ENCODE data around the gene ARHGAP19.

The ARHGAP19 gene

DNA sequence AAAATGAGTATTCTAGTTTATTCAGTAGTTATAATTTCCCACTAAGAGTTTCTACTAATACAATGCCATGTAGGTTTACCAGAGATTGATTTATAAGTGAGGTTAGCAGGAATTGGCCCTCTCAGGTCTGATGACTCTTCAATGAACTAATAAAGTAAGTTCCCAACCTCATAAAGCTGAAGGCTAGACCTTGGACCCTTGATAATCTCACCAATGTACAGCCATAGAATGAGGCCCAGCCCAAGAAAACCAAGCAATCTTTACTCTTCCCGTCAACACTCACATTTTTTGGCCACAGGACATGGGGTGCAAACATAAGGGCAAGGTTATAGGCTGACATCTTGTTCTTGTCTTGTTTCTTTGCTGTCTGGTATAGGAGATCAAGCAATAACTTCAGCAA is 33.3 kb downstream of the ARHGAP19 start:
- no peak for TF ChIP-seq TOX (CRISPR knock-in tag; IDR thresholded peaks at IDR 0.05; ENCODE audit: borderline replicate concordance)
- no peak for TF ChIP-seq CSDC2 (CRISPR knock-in tag; IDR thresholded peaks at IDR 0.05)
- no peak for TF ChIP-seq ZNF565 (CRISPR knock-in tag; conservative IDR thresholded peaks at IDR 0.05; ENCODE audit: low read depth)
- TF ChIP-seq, protein P1, sequence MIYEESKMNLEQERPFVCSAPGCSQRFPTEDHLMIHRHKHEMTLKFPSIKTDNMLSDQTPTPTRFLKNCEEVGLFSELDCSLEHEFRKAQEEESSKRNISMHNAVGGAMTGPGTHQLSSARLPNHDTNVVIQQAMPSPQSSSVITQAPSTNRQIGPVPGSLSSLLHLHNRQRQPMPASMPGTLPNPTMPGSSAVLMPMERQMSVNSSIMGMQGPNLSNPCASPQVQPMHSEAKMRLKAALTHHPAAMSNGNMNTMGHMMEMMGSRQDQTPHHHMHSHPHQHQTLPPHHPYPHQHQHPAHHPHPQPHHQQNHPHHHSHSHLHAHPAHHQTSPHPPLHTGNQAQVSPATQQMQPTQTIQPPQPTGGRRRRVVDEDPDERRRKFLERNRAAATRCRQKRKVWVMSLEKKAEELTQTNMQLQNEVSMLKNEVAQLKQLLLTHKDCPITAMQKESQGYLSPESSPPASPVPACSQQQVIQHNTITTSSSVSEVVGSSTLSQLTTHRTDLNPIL (CRISPR knock-in tag; IDR thresholded peaks at IDR 0.05; ENCODE audit: low read depth): no peak
- no peak for TF ChIP-seq ZNF70 (CRISPR knock-in tag; IDR thresholded peaks at IDR 0.05)
- no peak for TF ChIP-seq PPARA (CRISPR knock-in tag; IDR thresholded peaks at IDR 0.05; ENCODE audit: borderline replicate concordance)
- no peak for TF ChIP-seq RARB (CRISPR knock-in tag; IDR thresholded peaks at IDR 0.05)
- TF ChIP-seq, protein P2, sequence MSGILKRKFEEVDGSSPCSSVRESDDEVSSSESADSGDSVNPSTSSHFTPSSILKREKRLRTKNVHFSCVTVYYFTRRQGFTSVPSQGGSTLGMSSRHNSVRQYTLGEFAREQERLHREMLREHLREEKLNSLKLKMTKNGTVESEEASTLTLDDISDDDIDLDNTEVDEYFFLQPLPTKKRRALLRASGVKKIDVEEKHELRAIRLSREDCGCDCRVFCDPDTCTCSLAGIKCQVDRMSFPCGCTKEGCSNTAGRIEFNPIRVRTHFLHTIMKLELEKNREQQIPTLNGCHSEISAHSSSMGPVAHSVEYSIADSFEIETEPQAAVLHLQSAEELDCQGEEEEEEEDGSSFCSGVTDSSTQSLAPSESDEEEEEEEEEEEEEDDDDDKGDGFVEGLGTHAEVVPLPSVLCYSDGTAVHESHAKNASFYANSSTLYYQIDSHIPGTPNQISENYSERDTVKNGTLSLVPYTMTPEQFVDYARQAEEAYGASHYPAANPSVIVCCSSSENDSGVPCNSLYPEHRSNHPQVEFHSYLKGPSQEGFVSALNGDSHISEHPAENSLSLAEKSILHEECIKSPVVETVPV (CRISPR knock-in tag; IDR thresholded peaks at IDR 0.05): no peak
- TF ChIP-seq ARNTL (CRISPR knock-in tag; IDR thresholded peaks at IDR 0.05; ENCODE audit: borderline replicate concordance, low read depth): no peak
- no peak for TF ChIP-seq ZFP3 (CRISPR knock-in tag; IDR thresholded peaks at IDR 0.05)
- TF ChIP-seq, protein P3, sequence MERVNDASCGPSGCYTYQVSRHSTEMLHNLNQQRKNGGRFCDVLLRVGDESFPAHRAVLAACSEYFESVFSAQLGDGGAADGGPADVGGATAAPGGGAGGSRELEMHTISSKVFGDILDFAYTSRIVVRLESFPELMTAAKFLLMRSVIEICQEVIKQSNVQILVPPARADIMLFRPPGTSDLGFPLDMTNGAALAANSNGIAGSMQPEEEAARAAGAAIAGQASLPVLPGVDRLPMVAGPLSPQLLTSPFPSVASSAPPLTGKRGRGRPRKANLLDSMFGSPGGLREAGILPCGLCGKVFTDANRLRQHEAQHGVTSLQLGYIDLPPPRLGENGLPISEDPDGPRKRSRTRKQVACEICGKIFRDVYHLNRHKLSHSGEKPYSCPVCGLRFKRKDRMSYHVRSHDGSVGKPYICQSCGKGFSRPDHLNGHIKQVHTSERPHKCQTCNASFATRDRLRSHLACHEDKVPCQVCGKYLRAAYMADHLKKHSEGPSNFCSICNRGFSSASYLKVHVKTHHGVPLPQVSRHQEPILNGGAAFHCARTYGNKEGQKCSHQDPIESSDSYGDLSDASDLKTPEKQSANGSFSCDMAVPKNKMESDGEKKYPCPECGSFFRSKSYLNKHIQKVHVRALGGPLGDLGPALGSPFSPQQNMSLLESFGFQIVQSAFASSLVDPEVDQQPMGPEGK (CRISPR knock-in tag; IDR thresholded peaks at IDR 0.05; ENCODE audit: borderline replicate concordance): no peak
- TF ChIP-seq, protein P4, sequence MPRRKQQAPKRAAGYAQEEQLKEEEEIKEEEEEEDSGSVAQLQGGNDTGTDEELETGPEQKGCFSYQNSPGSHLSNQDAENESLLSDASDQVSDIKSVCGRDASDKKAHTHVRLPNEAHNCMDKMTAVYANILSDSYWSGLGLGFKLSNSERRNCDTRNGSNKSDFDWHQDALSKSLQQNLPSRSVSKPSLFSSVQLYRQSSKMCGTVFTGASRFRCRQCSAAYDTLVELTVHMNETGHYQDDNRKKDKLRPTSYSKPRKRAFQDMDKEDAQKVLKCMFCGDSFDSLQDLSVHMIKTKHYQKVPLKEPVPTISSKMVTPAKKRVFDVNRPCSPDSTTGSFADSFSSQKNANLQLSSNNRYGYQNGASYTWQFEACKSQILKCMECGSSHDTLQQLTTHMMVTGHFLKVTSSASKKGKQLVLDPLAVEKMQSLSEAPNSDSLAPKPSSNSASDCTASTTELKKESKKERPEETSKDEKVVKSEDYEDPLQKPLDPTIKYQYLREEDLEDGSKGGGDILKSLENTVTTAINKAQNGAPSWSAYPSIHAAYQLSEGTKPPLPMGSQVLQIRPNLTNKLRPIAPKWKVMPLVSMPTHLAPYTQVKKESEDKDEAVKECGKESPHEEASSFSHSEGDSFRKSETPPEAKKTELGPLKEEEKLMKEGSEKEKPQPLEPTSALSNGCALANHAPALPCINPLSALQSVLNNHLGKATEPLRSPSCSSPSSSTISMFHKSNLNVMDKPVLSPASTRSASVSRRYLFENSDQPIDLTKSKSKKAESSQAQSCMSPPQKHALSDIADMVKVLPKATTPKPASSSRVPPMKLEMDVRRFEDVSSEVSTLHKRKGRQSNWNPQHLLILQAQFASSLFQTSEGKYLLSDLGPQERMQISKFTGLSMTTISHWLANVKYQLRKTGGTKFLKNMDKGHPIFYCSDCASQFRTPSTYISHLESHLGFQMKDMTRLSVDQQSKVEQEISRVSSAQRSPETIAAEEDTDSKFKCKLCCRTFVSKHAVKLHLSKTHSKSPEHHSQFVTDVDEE (CRISPR knock-in tag; IDR thresholded peaks at IDR 0.05): no peak
- no peak for TF ChIP-seq ISL1 (CRISPR knock-in tag; IDR thresholded peaks at IDR 0.05)
- no peak for TF ChIP-seq TCF4 (CRISPR knock-in tag; IDR thresholded peaks at IDR 0.05; ENCODE audit: borderline replicate concordance)
- no peak for TF ChIP-seq ZNF8 (CRISPR knock-in tag; IDR thresholded peaks at IDR 0.05)
- no peak for TF ChIP-seq SNAI2 (CRISPR knock-in tag; IDR thresholded peaks at IDR 0.05)
- no peak for TF ChIP-seq ZFP30 (CRISPR knock-in tag; IDR thresholded peaks at IDR 0.05)
- no peak for ATAC-seq

DNA sequence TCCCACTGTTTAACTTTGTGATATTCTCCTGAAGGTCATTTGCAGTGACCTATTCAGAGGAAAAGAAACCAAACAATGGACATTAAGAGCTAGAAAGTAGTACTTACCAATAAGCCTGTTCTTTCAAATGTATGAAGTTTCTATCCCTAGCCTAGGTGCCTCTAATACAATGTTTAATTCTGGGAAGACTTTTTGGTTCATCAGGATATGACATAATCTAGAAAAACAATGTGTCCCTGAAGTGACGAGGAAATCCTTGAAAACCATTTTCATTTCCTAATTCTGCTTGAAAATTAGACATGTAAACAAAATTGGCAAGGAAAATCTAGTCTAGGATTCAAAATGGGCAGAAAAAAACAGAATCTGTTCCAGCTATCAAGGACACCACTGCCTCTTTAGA is 36.1 kb downstream of the ARHGAP19 start:
- ATAC-seq: no peak
- TF ChIP-seq, protein P1 (CRISPR knock-in tag; IDR thresholded peaks at IDR 0.05; ENCODE audit: low read depth): no peak
- TF ChIP-seq ZNF565 (CRISPR knock-in tag; conservative IDR thresholded peaks at IDR 0.05; ENCODE audit: low read depth) (no peak), BACH2 (CRISPR knock-in tag; IDR thresholded peaks at IDR 0.05; ENCODE audit: borderline replicate concordance) (no peak), RARB (CRISPR knock-in tag; IDR thresholded peaks at IDR 0.05) (no peak), PPARA (CRISPR knock-in tag; IDR thresholded peaks at IDR 0.05; ENCODE audit: borderline replicate concordance) (no peak), ISL1 (CRISPR knock-in tag; IDR thresholded peaks at IDR 0.05) (no peak), TCF4 (CRISPR knock-in tag; IDR thresholded peaks at IDR 0.05; ENCODE audit: borderline replicate concordance) (no peak), ZC3H10 (CRISPR knock-in tag; IDR thresholded peaks at IDR 0.05) (no peak), CSDC2 (CRISPR knock-in tag; IDR thresholded peaks at IDR 0.05) (no peak), GLIS3 (CRISPR knock-in tag; IDR thresholded peaks at IDR 0.05) (no peak), ESRRG (CRISPR knock-in tag; IDR thresholded peaks at IDR 0.05) (no peak), TOX (CRISPR knock-in tag; IDR thresholded peaks at IDR 0.05; ENCODE audit: borderline replicate concordance) (no peak), ARNTL (CRISPR knock-in tag; IDR thresholded peaks at IDR 0.05; ENCODE audit: borderline replicate concordance, low read depth) (no peak), ZNF8 (CRISPR knock-in tag; IDR thresholded peaks at IDR 0.05) (no peak), OSR1 (CRISPR knock-in tag; IDR thresholded peaks at IDR 0.05) (no peak), SNAI2 (CRISPR knock-in tag; IDR thresholded peaks at IDR 0.05) (no peak)
- TF ChIP-seq, protein P3 (CRISPR knock-in tag; IDR thresholded peaks at IDR 0.05; ENCODE audit: borderline replicate concordance): no peak
- TF ChIP-seq, protein P5, sequence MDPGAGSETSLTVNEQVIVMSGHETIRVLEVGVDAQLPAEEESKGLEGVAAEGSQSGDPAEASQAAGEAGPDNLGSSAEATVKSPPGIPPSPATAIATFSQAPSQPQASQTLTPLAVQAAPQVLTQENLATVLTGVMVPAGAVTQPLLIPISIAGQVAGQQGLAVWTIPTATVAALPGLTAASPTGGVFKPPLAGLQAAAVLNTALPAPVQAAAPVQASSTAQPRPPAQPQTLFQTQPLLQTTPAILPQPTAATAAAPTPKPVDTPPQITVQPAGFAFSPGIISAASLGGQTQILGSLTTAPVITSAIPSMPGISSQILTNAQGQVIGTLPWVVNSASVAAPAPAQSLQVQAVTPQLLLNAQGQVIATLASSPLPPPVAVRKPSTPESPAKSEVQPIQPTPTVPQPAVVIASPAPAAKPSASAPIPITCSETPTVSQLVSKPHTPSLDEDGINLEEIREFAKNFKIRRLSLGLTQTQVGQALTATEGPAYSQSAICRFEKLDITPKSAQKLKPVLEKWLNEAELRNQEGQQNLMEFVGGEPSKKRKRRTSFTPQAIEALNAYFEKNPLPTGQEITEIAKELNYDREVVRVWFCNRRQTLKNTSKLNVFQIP (CRISPR knock-in tag; IDR thresholded peaks at IDR 0.05; ENCODE audit: borderline replicate concordance, low read depth): no peak
